IPS DF 19.7 (cell line): ENCODE data around the gene NES.

ENCODE experiments used
- DNase-seq: peaks from one replicate; pipeline ENCODE4 v3.0.0-alpha.2; 2013; ENCODE audit warnings: low read depth, low spot score

NES gene

DNA sequence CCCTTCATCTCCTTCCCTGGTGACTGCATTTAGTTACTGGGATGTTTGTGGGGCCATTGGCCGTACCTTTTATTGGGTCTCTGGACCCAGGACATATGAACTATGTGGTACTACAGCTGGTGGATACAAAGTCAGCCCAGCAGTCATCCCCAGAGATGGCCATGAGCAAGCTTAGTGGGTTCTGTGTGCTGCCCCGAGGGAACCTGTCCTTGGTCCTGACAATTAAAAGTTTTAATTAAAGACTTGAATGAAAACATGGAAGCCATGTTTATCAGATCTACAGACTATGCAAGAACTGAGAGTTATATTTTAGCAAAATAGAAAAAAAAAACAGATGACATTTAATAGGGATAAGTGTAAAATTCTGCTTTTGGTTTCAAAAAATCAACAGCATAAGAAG, 2.8 kb upstream of the NES start:
- no peak for DNase-seq

GRCh38 chr1:156677616-156678596, 699 bp upstream of the NES start:
- no peak for DNase-seq

- DNase-seq = no peak
Observed at GRCh38 chr1:156676114-156676819, 940 bp downstream of the NES start.

- DNase-seq = no peak
Observed at GRCh38 chr1:156675210-156676113, 1.7 kb downstream of the NES start.

DNA sequence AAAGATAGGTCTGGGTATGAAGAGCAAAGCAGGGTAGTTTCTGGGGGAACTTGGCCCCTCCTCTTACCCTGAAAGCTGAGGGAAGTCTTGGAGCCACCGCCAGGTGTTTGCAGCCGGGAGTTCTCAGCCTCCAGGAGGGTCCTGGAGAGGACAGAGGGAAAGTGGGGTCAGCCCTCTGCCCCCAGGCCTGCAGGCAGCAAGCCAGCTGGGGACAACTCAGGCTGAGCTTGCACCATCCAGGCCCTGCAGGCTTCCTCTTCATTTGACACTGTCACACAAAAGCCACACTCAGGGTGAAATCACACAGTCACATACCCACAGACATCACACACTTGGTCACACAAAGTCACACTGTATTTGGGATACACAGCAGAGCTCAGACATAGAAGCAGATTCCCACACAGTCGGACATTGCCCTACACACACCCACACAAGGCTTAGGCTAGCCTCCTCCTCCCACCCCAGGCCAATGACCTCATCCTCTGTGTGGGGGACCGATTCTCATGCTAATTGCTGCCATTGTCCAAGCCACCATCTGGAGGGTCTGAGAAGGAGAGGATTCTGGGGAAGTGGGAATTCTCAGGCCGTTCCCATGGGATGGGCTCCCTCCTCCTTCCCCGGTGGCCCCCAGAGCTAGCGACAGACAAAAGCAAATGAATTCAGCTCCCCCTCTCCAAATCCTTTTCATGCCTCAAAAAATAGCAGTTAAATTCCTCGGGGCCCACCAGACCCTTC, 3.7 kb downstream of the NES start:
- DNase-seq = peak; percentile 98

GRCh38 chr1:156671804-156672203, 5.4 kb downstream of the NES start:
- DNase-seq = no peak

GRCh38 chr1:156670791-156671190, 6.4 kb downstream of the NES start:
- DNase-seq = no peak

- no peak for DNase-seq
Observed at GRCh38 chr1:156670359-156670758, 6.8 kb downstream of the NES start.

DNA sequence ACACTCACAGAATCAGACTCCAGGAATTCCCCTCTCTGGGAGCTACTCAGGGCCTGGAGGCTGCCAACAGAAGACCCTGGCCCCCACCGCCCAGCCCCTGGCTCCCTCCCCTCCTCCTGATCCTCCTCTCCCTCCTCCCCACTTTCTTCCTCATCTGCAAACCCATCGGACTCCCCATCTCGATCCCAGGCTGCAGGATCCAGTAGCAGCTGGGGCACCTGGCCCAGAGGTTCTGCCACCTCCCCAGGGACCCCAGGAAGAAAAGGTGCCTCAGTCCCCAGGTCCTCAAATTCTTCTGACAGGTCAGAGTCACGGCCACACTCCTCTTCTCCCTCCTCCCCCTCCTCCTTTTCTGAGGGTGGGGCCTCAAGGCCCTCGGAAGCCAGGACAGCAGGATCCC, 7.4 kb downstream of the NES start:
- DNase-seq = no peak

DNA sequence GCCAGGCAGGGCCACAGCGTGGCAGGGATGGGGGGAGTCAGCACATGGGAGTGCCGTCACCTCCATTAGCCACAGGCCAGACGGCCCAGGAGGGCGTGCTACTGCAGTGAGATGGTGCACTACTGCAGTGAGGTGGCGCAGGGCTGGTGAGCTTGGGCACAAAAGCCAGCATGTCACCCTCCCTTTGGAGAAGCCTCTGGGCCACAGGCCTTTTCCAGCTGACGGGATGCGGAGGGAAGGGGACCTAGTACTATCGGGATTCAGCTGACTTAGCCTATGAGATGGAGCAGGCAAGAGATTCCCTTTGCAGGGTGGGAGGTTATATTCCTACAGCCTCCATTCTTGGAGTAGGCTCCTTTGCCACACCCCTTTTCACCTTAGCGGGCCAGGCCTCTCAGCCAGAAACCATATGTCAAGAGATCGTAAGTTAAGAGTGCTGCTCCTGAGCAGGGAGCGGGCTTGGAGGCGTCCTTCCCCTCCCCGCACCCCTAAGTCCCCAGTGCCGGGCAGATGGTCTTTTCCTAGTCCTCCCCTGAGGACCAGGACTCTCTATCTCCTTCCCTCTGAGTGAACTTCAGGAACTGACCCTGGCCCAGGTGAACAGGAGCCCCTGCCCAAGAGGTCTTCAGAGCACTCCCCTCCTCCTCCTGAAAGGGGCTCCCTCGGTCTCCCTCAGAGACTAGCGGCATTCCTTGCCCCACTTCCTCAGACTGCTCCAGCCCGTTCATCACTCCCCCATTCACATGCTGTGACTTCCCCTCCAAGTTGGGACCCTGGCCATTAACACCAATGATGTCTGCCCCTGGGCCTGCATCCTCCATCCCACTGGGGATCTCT, 8.2 kb downstream of the NES start:
- no peak for DNase-seq

- DNase-seq = no peak
Observed at GRCh38 chr1:156667968-156668709, 9.1 kb downstream of the NES start.

GRCh38 chr1:156667610-156667967, 9.6 kb downstream of the NES start:
- no peak for DNase-seq

DNA sequence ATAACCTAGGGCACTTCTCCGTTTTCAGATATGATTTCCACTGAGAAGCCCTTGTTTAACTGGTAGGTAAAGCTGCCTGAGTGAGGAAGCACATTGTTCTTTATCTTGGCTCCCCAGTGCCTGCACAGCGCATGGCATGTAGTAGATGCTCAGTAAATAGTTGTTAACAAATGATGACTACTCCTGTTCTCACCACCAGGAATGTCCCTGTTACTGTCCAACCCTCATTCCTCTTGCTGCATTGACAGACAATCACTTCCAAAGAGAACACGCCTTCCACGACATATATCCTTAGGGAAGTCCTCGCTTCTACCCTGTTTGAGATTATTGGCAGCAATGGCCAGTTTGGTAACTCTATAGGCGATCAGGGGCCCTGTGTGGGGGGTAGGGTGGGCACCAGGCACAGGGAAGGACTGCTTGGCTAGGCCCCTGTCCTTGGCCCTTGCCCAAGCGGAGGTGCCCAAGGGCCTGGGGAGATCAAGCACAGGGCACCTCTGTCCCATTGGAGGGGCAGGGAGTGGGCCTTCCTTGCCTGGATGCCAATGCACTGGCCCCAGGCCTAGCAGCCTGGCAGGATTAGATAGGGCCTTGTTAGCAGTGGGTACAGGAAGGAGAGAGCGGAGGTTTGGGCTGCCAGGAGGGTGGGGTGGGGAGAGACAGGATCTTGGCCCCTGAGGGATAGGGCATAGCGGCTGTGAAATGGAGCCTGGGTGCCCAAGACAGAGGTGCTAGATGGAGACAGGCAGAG, 10.2 kb downstream of the NES start:
- DNase-seq = no peak

- no peak for DNase-seq
Observed at GRCh38 chr1:156665539-156665938, 11.7 kb downstream of the NES start.

- DNase-seq = no peak
Observed at GRCh38 chr1:156664767-156665411, 12.3 kb downstream of the NES start.

GRCh38 chr1:156664046-156664766, 13.0 kb downstream of the NES start:
- DNase-seq = no peak

DNA sequence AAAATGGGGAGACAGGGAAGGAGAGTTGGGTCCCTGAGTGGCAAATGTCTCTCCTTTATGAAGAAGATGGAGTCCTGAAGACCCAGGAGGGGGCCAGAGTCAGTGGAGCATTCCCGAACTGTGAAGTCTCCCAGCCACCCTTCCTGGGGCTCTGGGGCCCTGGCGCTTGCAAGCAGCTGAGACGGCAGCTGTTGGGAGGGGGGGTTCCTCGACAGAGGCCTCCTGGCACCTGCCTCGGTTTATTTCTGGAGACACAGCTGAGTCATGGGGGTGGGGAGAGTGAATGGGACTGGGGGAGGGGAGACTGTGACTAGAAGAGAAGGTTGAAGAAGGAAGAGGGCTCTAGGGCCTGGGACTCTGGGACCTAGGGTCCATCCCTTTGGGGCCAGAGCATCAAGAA, 14.0 kb downstream of the NES start:
- DNase-seq = no peak

GRCh38 chr1:156662800-156663055, 14.5 kb downstream of the NES start:
- DNase-seq = no peak
